ENCODE data around the gene UCMA.

DNA sequence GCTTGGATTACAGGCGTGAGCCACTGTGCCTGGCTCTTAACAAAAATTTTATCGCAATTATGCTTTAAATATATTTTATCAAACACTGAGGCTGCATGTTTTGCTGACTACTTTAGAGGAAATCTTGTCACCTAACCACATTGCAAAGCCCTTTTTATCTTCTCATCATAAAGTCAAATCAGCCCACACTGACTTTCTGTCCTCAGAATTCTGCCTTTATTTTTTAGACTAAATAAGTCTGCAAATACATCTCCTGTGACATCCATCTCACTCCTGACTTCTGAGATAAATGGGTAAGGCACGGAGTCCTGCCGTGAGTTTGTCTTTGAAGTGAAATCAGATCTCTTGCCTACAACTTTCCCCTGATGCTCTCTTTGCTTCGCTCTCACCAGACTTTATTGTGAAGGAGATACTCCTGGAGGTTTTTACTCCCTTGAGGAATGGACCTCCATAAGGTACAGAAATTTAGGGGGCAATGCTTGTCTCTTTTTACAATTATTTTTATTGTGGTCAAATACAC, 23.5 kb upstream of the UCMA start:
- TF ChIP-seq EZH2 (IDR thresholded peaks at IDR 0.05; ENCODE audit: low read length, missing control alignments) (no peak), CTCF (conservative IDR thresholded peaks at IDR 0.05 in 1 of 2, IDR thresholded peaks at IDR 0.05 in 1 of 2; ENCODE audit: low read depth in 1 of 2, low read length in 2 of 2) (no peak)
